Aorta (tissue), 5 donors: ENCODE measurements around the gene UBQLNL. TPM values are rescaled to one million over a fixed set of nuclear protein-coding genes. Genes with fewer than 3 reads are reported as not detected.

Source experiments
- ATAC-seq: fragments of 200-7000 bp; cut with Tn5 transposase; one replicate; pipeline ENCODE4 v1.9.1; 2022; ENCODE audit warnings: moderate library complexity; ENCODE audit not compliant: low FRiP score
- DNase-seq, 2 donors: peaks; one replicate each; pipeline ENCODE4 v3.0.0-alpha.2; 2020
- H3K27ac ChIP-seq, 2 donors: one replicate each; pipeline ENCODE4 v1.5.1; 2013; ENCODE audit warnings: low read length in 2 of 2, mild to moderate bottlenecking in 2 of 2, moderate library complexity in 2 of 2, control low read depth in 1 of 2, inconsistent platforms in 1 of 2, low read depth in 1 of 2
- H3K27me3 ChIP-seq, 2 donors: one replicate each; pipeline ENCODE4 v1.6.1; 2013; ENCODE audit warnings: control low read depth in 1 of 2, low read length in 1 of 2, mild to moderate bottlenecking in 1 of 2, moderate library complexity in 1 of 2; ENCODE audit not compliant: insufficient read depth in 2 of 2, control insufficient read depth in 1 of 2
- H3K36me3 ChIP-seq, 2 donors: one replicate each; pipeline ENCODE4 v1.6.1; 2013; ENCODE audit warnings: control low read depth in 1 of 2, low read length in 1 of 2, mild to moderate bottlenecking in 1 of 2; ENCODE audit not compliant: insufficient read depth in 2 of 2, control insufficient read depth in 1 of 2
- H3K4me1 ChIP-seq, 2 donors: one replicate each; pipeline ENCODE4 v1.6.1; 2013; ENCODE audit warnings: low read length in 2 of 2, control low read depth in 1 of 2, mild to moderate bottlenecking in 1 of 2, moderate library complexity in 1 of 2; ENCODE audit not compliant: insufficient read depth in 2 of 2, control insufficient read depth in 1 of 2
- H3K4me3 ChIP-seq, 2 donors: one replicate each; pipeline ENCODE4 v1.5.1; 2013; ENCODE audit warnings: low read length in 2 of 2, control low read depth in 1 of 2, mild to moderate bottlenecking in 1 of 2
- H3K9me3 ChIP-seq: one replicate; pipeline ENCODE4 v1.6.1; 2013; ENCODE audit warnings: mild to moderate bottlenecking, low read length; ENCODE audit not compliant: control insufficient read depth
- WGBS, 2 donors: extraction: QIAGEN DNeasy Blood & Tissue Kit; methylation state at CpG; one replicate each; pipeline ENCODE4 v1.1.7; 2013; 5-methylcytosine and 5-hydroxymethylcytosine counted together
- intact Hi-C, 2 donors: fragments of 100-400 bp; cut with DNase I; formaldehyde crosslinking; loops; one replicate each; pipeline versions ENCODE4 v1.14.2 to v1.15.0; 2022
- polyA plus RNA-seq, 2 donors: library from polyadenylated mRNA; stranded (reverse); fragments of 200-250 nt; gene quantifications; one replicate each; pipeline ENCODE4 v1.2.3, GENCODE V29; 2013
- total RNA-seq, 2 donors: library from RNA; stranded (reverse); fragmentation: NEBNext Ultra II Directional; extraction: Animal tissue kit (Norgen Biotek cat#: 25700); gene quantifications; one replicate each; pipeline ENCODE4 v1.2.1, GENCODE V29; 2021
- donor health status: healthy with polysubstance abuse.
- donor health status: Bipolar disorder and iron deficiency.
- donor health status: DM: no; HTN: no; CAD: no.
- donor health status: DM: no; HTN: no; CAD: no.
- donor health status: DM: yes; HTN: yes; CAD: no.

Gene UBQLNL
- total and polyA plus RNA-seq, 4 donors = 0.88 to 1.6 (median 1.3) TPM; not detected in 1

- WGBS, 2 donors = 10 to 16% methylated on average over 2 of the region's 2 CpGs
- ATAC-seq = no peak
- H3K27me3 ChIP-seq = no peaks in the 10 kb centered on the region
- H3K36me3 ChIP-seq = no peaks in the 10 kb centered on the region
- no peak for DNase-seq
- no peak overlapping the region for H3K4me3 ChIP-seq
- intact Hi-C loops = no loop called here
- H3K9me3 ChIP-seq = no peaks in the 10 kb centered on the region
- no peak overlapping the region for H3K27ac ChIP-seq
- no peaks in the 10 kb centered on the region for H3K4me1 ChIP-seq
Observed at GRCh38 chr11:5467527-5467926, 49.0 kb downstream of the UBQLNL start.

Other genes starting within 250 kb of the UBQLNL start
- gene HBE1, start 246.8 kb downstream of the UBQLNL start, total RNA-seq = not detected
- not detected for gene HBE1, start 246.8 kb downstream of the UBQLNL start, polyA plus RNA-seq
- not detected for gene OR51B4, start 214.8 kb downstream of the UBQLNL start, total RNA-seq
- gene OR51B4, start 214.8 kb downstream of the UBQLNL start, polyA plus RNA-seq = not detected
- not detected for gene OR51B2, start 192.4 kb downstream of the UBQLNL start, total RNA-seq
- gene OR51B2, start 192.4 kb downstream of the UBQLNL start, polyA plus RNA-seq = not detected
- gene OR51B5, start 173.2 kb downstream of the UBQLNL start, total RNA-seq = 1 to 10 TPM in 1 of 2 donors, under 1 TPM in 1; 0.71 to 1.2 TPM
- not detected for gene OR51B5, start 173.2 kb downstream of the UBQLNL start, polyA plus RNA-seq
- gene OR51B6, start 165.2 kb downstream of the UBQLNL start, total RNA-seq = not detected
- not detected for gene OR51B6, start 165.2 kb downstream of the UBQLNL start, polyA plus RNA-seq
- not detected for gene OR51M1, start 132.9 kb downstream of the UBQLNL start, total RNA-seq
- gene OR51M1, start 132.9 kb downstream of the UBQLNL start, polyA plus RNA-seq = not detected
- not detected for gene OR51Q1, start 94.6 kb downstream of the UBQLNL start, total RNA-seq
- 1 to 10 TPM in 1 of 2 donors, not detected in 1; 1.4 TPM for gene OR51Q1, start 94.6 kb downstream of the UBQLNL start, polyA plus RNA-seq
- gene OR51I1, start 75.2 kb downstream of the UBQLNL start, total RNA-seq = under 1 TPM; 0.42 to 0.49 TPM
- gene OR51I1, start 75.2 kb downstream of the UBQLNL start, polyA plus RNA-seq = not detected
- not detected for gene OR51I2, start 67.4 kb downstream of the UBQLNL start, total RNA-seq
- gene OR51I2, start 67.4 kb downstream of the UBQLNL start, polyA plus RNA-seq = not detected
- not detected for gene OR52D1, start 28.0 kb downstream of the UBQLNL start, total RNA-seq
- gene OR52D1, start 28.0 kb downstream of the UBQLNL start, polyA plus RNA-seq = not detected
- gene UBQLN3, start 6.7 kb downstream of the UBQLNL start, total RNA-seq = under 1 TPM; 0.71 to 0.99 TPM
- gene UBQLN3, start 6.7 kb downstream of the UBQLNL start, polyA plus RNA-seq = not detected
- under 1 TPM; 0.78 to 0.96 TPM for gene OR52H1, start 31.8 kb upstream of the UBQLNL start, total RNA-seq
- gene OR52H1, start 31.8 kb upstream of the UBQLNL start, polyA plus RNA-seq = not detected
- not detected for gene OR52B6, start 64.2 kb upstream of the UBQLNL start, total RNA-seq
- gene OR52B6, start 64.2 kb upstream of the UBQLNL start, polyA plus RNA-seq = not detected
- 1 to 10 TPM; 2.1 to 5.1 TPM for gene TRIM6, start 79.9 kb upstream of the UBQLNL start, total RNA-seq
- 1 to 10 TPM; 3.6 to 6.3 TPM for gene TRIM6, start 79.9 kb upstream of the UBQLNL start, polyA plus RNA-seq
- gene TRIM34, start 108.3 kb upstream of the UBQLNL start, total RNA-seq = 1 to 10 TPM; 5.6 to 9.2 TPM
- 1 to 10 TPM; 5.1 to 5.8 TPM for gene TRIM34, start 108.3 kb upstream of the UBQLNL start, polyA plus RNA-seq
- 10 to 100 TPM; 38.8 to 42.0 TPM for gene TRIM5, start 168.4 kb upstream of the UBQLNL start, total RNA-seq
- 10 to 100 TPM; 16.0 to 21.0 TPM for gene TRIM5, start 168.4 kb upstream of the UBQLNL start, polyA plus RNA-seq
- 100 to 1,000 TPM in 1 of 2 donors, 10 to 100 TPM in 1; 71.4 to 109 TPM for gene TRIM22, start 173.1 kb upstream of the UBQLNL start, total RNA-seq
- 100 to 1,000 TPM in 1 of 2 donors, 10 to 100 TPM in 1; 39.9 to 110 TPM for gene TRIM22, start 173.1 kb upstream of the UBQLNL start, polyA plus RNA-seq
- gene OR56B1, start 219.7 kb upstream of the UBQLNL start, total RNA-seq = under 1 TPM; 0.24 to 0.26 TPM
- gene OR56B1, start 219.7 kb upstream of the UBQLNL start, polyA plus RNA-seq = not detected
- under 1 TPM; 0.78 to 0.87 TPM for gene OR52N4, start 237.5 kb upstream of the UBQLNL start, total RNA-seq
- gene OR52N4, start 237.5 kb upstream of the UBQLNL start, polyA plus RNA-seq = 1 to 10 TPM in 1 of 2 donors, not detected in 1; 1.2 TPM